DND-41 (cell line): Measurements from ENCODE around the gene SAMD1.
"Not testable (repeated sequence)": the region's sequence is repeated elsewhere in the genome, so short reads cannot be mapped to it uniquely, and the experiment has no call there.

ENCODE experiments used
- ATAC-seq: fragments of 200-7000 bp; cut with Tn5 transposase; 3 replicates; pipeline ENCODE4 v1.9.1; 2021; ENCODE audit warnings: low read depth; ENCODE audit not compliant: insufficient read depth
- DNase-seq: peaks from one replicate; pipeline ENCODE4 v3.0.0-alpha.2; 2020
- H2AFZ ChIP-seq: 2 replicates; pipeline ENCODE4 v1.6.0; 2012; ENCODE audit warnings: low read depth, low read length
- H3K27ac ChIP-seq: 2 replicates; pipeline ENCODE4 v1.5.1; 2012; ENCODE audit warnings: low read length, inconsistent platforms
- H3K27me3 ChIP-seq: fragments of 200-600 bp; sonication (generic); 2 replicates; pipeline ENCODE4 v1.6.0; 2012; ENCODE audit warnings: low read length, mild to moderate bottlenecking, inconsistent platforms; ENCODE audit not compliant: insufficient read depth, poor library complexity
- H3K36me3 ChIP-seq: 2 replicates; pipeline ENCODE4 v1.5.1; 2012; ENCODE audit warnings: low read length, inconsistent platforms; ENCODE audit not compliant: insufficient read depth
- H3K4me1 ChIP-seq: 2 replicates; pipeline ENCODE4 v1.5.1; 2012; ENCODE audit warnings: mild to moderate bottlenecking, low read length; ENCODE audit not compliant: insufficient read depth
- H3K4me2 ChIP-seq: 2 replicates; pipeline ENCODE4 v1.6.0; 2012; ENCODE audit warnings: mild to moderate bottlenecking, moderate library complexity, low read length, inconsistent platforms; ENCODE audit not compliant: insufficient read depth
- H3K4me3 ChIP-seq, 2 experiments: fragments of 200-600 bp in 1 of 2; shearing (Covaris generic) in 1 of 2; 2 replicates each; pipeline ENCODE4 v1.5.1; 2012 to 2016; ENCODE audit warnings: inconsistent platforms in 2 of 2, low read length in 2 of 2, mild to moderate bottlenecking in 2 of 2, low read depth in 1 of 2, moderate library complexity in 1 of 2
- H3K79me2 ChIP-seq: 2 replicates; pipeline ENCODE4 v1.6.0; 2012; ENCODE audit warnings: low read length, inconsistent platforms; ENCODE audit not compliant: insufficient read depth
- H3K9ac ChIP-seq: 2 replicates; pipeline ENCODE4 v1.6.0; 2012; ENCODE audit warnings: low read depth, mild to moderate bottlenecking, inconsistent platforms, low read length, moderate library complexity
- H3K9me3 ChIP-seq: 2 replicates; pipeline ENCODE4 v1.5.1; 2012; ENCODE audit warnings: low read length, moderate library complexity, mild to moderate bottlenecking, inconsistent platforms; ENCODE audit not compliant: insufficient read depth, severe bottlenecking
- H4K20me1 ChIP-seq: 2 replicates; pipeline ENCODE4 v1.6.0; 2012; ENCODE audit warnings: low read length; ENCODE audit not compliant: insufficient read depth
- CTCF ChIP-seq: IDR thresholded peaks from 2 replicates; pipeline ENCODE4 v1.5.1; 2012; ENCODE audit warnings: borderline replicate concordance, low read length, moderate library complexity, mild to moderate bottlenecking; ENCODE audit not compliant: poor library complexity, severe bottlenecking; ENCODE audit errors: extremely low read depth
- EZH2 ChIP-seq: IDR thresholded peaks from 3 replicates; pipeline ENCODE4 v1.6.1; 2012; ENCODE audit warnings: borderline replicate concordance, low read depth, mild to moderate bottlenecking, moderate library complexity, low read length, inconsistent platforms; ENCODE audit not compliant: severe bottlenecking

The SAMD1 gene

GRCh38 chr19:14051980-14052379 is 38.6 kb downstream of the SAMD1 start:
- no peak overlapping the region for H2AFZ ChIP-seq
- TF ChIP-seq EZH2: no peak
- TF ChIP-seq CTCF: no peak
- H3K4me2 ChIP-seq: no peak overlapping the region
- no peak overlapping the region for H3K27ac ChIP-seq
- H3K27me3 ChIP-seq: no peaks in the 10 kb centered on the region
- peaks cover 23% of the 10 kb centered on the region for H3K36me3 ChIP-seq
- peaks cover 3% of the 10 kb centered on the region for H3K9me3 ChIP-seq
- no peak for DNase-seq
- H3K4me1 ChIP-seq: no peaks in the 10 kb centered on the region
- no peak overlapping the region for H3K9ac ChIP-seq
- H3K4me3 ChIP-seq: no peak overlapping the region
- no peaks in the 10 kb centered on the region for H4K20me1 ChIP-seq
- no peaks in the 10 kb centered on the region for H3K79me2 ChIP-seq
- ATAC-seq: no peak

- not testable (repeated sequence) for H3K27ac ChIP-seq, H3K9ac ChIP-seq, H3K79me2 ChIP-seq, H3K4me2 ChIP-seq, H3K27me3 ChIP-seq, H2AFZ ChIP-seq, H3K4me1 ChIP-seq, ATAC-seq, H3K4me3 ChIP-seq, H4K20me1 ChIP-seq, H3K9me3 ChIP-seq, DNase-seq
- H3K36me3 ChIP-seq: peaks cover 30% of the 10 kb centered on the region
These were observed 39.6 kb downstream of the SAMD1 start for GRCh38 chr19:14050961-14051360.

- Histone ChIP-seq H3K9me3 (peaks cover 3% of the 10 kb centered on the region), H3K27ac (no peak overlapping the region), H2AFZ (no peak overlapping the region), H3K79me2 (no peaks in the 10 kb centered on the region), H3K36me3 (peaks cover 32% of the 10 kb centered on the region), H3K4me2 (no peak overlapping the region), H3K4me3 (no peak overlapping the region), H3K27me3 (no peaks in the 10 kb centered on the region), H3K4me1 (no peaks in the 10 kb centered on the region), H4K20me1 (no peaks in the 10 kb centered on the region), H3K9ac (no peak overlapping the region)
- no peak for DNase-seq
- ATAC-seq: no peak
- TF ChIP-seq EZH2: no peak
- no peak for TF ChIP-seq CTCF
These were observed 40.0 kb downstream of the SAMD1 start for GRCh38 chr19:14050512-14050911.

- H2AFZ ChIP-seq: no peak overlapping the region
- peaks cover 3% of the 10 kb centered on the region for H3K9me3 ChIP-seq
- peak; percentile 76 for DNase-seq
- no peak overlapping the region for H3K4me3 ChIP-seq
- H3K27me3 ChIP-seq: no peaks in the 10 kb centered on the region
- H3K36me3 ChIP-seq: peaks cover 32% of the 10 kb centered on the region
- TF ChIP-seq EZH2 (no peak), CTCF (peak; percentile 91)
- peak; percentile 82 for ATAC-seq
- no peaks in the 10 kb centered on the region for H3K4me1 ChIP-seq
- no peaks in the 10 kb centered on the region for H3K79me2 ChIP-seq
- H4K20me1 ChIP-seq: no peaks in the 10 kb centered on the region
- H3K9ac ChIP-seq: no peak overlapping the region
- no peak overlapping the region for H3K27ac ChIP-seq
- H3K4me2 ChIP-seq: no peak overlapping the region
These were observed 42.0 kb downstream of the SAMD1 start for GRCh38 chr19:14048443-14049153.

- H3K27ac ChIP-seq, H3K79me2 ChIP-seq, H2AFZ ChIP-seq, H4K20me1 ChIP-seq, DNase-seq, H3K4me1 ChIP-seq, ATAC-seq, H3K4me2 ChIP-seq, H3K9ac ChIP-seq, H3K4me3 ChIP-seq, H3K27me3 ChIP-seq, H3K9me3 ChIP-seq: not testable (repeated sequence)
- H3K36me3 ChIP-seq: peaks cover 36% of the 10 kb centered on the region
These were observed 42.7 kb downstream of the SAMD1 start for GRCh38 chr19:14047866-14048265.
